Cerebellar cortex (tissue), 1 donor: ENCODE measurements around the gene UTP14C.
"Not testable (repeated sequence)": the region's sequence is repeated elsewhere in the genome, so short reads cannot be mapped to it uniquely, and the experiment has no call there.

Experiments
- DNase-seq: peaks from one replicate; pipeline ENCODE4 v3.0.0-alpha.2; 2015; ENCODE audit warnings: low spot score

Gene UTP14C

GRCh38 chr13:52002361-52002760 is 22.1 kb upstream of the UTP14C start:
- no peak for DNase-seq

DNA sequence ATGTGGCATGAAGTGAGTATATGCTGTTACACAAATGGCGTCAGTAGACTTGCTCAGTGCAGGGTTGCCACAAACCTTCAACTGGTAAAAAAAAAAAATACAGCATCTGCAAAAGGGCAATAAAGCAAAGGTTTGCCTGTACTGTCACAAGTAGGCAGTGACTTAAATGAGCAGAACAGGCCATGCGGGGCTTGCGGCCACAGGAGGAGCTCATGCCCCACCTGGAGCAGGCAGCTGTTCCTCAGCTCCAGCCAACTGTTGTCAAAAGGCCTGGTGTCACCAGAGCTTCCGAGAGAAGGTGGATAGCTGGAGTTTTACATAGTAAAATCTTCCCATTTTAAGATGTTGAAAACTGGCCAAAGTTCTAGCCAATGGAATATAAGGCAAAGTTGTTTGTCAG is 20.9 kb upstream of the UTP14C start:
- DNase-seq: peak; percentile 80

DNA sequence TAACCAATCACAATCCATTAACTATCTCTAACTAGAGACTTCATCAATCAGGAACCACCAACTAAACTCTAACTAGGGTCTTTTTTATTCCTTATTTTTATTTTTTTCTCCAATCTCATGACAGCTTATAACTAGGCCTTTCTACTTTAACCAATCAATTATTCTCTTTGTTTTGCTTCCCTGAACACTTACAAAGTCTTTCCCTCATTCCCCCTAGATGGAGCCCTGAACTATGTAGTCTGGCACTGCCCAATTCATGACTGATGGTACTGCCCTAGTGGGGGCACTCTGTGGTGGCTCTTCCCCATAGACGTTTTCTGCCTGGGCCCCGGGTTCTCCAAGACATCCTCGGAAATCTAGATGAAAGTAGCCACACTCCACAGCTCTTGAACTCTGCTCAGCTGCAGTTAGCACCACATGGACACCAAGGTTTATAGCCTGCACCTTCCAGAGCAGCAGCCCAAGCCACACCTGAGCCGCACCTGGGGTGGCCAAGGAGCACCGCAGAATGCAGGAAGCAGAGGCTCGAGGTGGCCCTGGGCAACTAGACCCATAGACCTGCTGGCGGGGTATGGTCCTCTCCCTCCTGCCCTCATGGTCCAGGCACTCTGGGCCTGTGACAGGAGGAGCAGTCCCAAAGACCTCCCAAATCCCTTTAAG is 19.9 kb upstream of the UTP14C start:
- no peak for DNase-seq

GRCh38 chr13:52005841-52006522 is 18.5 kb upstream of the UTP14C start:
- no peak for DNase-seq

- no peak for DNase-seq
These were observed 17.8 kb upstream of the UTP14C start for GRCh38 chr13:52006523-52007245.

- no peak for DNase-seq
These were observed 14.5 kb upstream of the UTP14C start for GRCh38 chr13:52009946-52010345.

GRCh38 chr13:52010890-52011631 is 13.4 kb upstream of the UTP14C start, which contains the start of gene ATP7B:
Gene ATP7B, minus strand, starts transcription at chr13:52011450. Its CDS starts 113 bp downstream, at chr13:52011337.
- DNase-seq: peak; percentile 31

DNA sequence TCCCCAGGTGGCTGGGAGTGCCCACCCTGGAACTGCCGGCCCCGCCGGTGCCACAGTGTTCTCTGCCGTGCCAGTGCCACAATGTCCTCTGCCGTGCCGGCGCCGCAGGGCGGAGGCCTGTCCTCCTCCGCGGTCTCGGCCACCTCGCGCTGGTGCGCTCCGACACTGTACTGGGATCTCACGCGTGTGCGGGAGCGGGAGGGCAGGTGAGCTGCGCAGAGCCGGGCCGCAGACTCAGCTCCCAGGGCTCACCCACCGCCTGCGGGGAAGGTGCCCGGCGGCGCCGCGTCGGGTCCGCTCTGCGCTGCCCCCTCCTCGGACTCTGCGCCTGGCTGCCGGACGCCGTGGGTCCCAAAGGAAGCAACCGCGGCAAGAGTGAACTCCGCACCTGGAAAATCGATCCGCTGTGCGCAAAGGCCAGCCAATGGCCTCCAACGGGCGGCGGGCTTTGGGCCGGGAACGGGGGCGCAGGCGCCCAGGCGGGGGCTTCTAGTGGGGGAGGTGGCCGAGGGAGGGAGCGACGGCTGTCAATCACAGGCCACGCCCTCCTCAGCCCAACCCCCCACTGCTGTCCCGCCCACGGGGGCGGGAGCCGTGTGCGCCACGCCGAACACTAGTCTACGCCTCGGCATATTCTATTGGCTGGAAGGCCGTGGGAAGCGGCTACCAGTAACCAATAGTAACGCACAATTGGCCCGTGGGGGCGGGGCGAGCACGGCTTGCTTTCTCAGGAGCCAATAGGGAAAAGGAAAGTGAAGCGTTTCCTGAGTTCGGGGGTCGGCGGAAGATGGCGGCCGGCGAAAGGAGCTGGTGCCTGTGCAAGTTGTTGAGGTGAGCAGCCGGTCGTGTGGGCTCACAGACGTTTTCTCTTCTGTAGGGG is 12.6 kb upstream of the UTP14C start, which contains the start of gene ALG11:
ALG11 (plus strand) TSS at position 767 of the 880 bp plus-strand sequence; CDS start at position 788, 21 bp downstream.
- peak; percentile 99 for DNase-seq

GRCh38 chr13:52012512-52012836 is 12.0 kb upstream of the UTP14C start:
- no peak for DNase-seq

- no peak for DNase-seq
These were observed 8.2 kb upstream of the UTP14C start for GRCh38 chr13:52016296-52016695.

DNA sequence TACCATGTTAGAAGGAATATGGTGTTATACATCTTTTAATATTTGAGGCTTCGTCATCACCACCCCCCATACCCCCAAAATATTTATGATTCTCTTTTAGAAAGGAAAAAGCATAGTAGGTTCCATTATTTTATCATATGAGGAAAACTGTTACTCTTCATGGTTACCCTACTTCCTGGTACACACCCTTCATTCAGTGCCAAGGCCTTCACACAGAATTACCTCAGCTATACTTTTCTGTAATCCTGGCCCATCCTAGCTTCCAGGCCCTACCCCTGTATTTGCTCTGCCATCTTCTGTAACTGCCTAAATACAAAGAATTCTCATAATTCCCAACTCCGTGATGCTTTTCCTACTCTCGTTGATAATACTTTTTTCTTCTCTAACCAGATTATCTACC is 4.3 kb upstream of the UTP14C start:
- no peak for DNase-seq

DNA sequence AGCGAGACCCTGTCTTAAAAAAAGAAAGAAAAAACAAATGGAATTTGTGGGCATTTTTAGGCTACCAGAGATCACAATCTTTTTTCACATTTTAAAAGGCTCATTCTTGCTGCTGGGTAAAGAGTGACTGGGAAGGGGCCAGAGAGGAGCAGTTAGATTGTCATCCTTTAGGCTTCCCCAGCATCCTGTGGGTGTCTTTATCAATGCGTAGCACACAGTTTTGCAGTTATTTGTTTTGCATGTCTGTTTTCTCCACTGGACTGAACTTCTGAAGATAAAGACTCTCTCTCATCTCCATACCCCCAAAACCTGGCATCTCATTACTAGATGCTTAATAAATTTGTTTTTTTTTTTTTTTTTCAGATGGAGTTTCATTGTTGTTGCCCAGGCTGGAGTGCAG is 2.1 kb upstream of the UTP14C start:
- DNase-seq: no peak

DNA sequence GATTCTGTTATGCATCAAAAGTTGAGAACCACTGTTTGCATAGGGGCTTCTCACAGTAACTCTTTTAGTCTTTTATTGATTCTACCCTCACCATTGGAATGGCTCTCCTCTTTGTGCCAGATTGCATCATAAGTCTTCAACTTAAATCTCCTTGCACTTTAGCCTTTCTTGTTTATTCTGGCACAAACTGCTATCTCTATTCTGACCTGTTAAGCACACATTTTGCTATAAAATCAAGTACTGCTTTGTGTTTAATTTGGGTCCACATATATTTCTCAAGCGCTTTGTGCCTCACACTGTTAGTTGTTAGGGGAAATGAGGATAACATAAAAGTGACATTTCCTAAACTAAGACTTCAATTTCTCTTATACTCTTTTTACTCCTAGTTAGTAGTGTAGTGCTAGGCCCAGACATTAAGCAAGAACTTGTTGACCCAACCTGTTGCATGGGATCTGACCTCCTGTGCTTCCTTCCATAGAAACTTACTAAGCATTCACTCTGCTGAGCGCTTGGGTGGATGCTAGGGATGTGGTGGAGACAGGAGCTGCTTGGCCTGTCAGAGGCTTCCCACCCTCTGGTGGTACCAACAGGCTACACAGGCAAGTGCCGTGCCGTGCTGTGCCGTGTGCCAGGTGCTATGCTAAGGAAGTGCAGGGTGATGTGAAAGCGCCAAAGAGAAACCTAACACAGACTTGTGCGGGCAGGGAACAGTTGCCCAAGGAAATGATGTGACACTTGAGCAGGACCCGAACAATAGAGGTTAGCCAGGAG is 1.2 kb downstream of the UTP14C start:
- DNase-seq: no peak

- DNase-seq: no peak
These were observed 1.7 kb downstream of the UTP14C start for GRCh38 chr13:52026246-52026626.

- DNase-seq: no peak
These were observed 3.3 kb downstream of the UTP14C start for GRCh38 chr13:52027832-52028231.

- no peak for DNase-seq
These were observed 5.1 kb downstream of the UTP14C start for GRCh38 chr13:52029569-52029968.

GRCh38 chr13:52030401-52030800 is 5.9 kb downstream of the UTP14C start:
- not testable (repeated sequence) for DNase-seq

DNA sequence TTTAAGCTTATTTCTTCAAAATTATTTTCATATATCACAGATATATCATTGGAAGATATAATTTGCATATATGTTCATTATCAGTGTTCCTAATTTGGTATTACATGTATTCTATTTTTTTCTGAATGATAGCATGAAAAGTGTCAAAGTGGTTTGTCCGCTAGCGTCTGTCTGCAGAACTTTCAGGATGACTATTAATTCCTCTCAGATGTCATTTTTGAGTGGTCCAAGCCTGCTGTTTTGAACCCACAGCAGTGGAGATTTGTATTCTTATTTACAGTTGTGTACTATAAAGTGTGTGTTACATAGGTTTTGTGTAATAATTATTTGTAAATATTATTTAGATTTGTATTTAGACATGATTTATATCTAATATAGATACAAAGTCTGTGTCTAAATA is 8.5 kb downstream of the UTP14C start:
- no peak for DNase-seq

DNA sequence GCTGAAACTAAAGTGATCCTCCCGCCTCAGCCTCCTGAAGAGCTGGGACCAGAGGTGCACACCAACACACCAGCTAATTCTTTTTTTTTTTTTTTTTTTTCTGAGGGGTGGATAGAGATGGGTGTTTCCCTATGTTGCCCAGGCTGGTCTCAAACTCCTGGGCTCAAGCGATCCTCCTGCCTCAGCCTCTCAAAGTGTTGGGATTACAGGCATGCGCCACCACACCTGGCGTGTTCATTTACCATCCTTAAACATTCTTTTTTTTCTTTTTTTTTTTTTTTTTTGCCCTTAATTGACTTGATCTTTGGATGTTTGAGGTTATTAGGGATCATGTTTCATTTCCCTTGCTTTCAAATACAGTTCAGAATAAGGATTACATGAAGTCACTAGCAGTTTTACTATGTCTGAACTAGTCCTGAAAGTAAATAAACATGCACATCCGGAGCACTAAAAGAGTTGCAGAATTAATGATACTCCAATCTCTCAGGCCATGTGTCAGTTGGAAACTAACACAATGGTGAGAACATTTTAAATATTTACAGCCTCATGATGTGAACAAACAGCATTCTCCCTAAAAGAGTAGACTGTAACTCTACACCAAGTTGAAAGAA is 10.2 kb downstream of the UTP14C start:
- DNase-seq: no peak

DNA sequence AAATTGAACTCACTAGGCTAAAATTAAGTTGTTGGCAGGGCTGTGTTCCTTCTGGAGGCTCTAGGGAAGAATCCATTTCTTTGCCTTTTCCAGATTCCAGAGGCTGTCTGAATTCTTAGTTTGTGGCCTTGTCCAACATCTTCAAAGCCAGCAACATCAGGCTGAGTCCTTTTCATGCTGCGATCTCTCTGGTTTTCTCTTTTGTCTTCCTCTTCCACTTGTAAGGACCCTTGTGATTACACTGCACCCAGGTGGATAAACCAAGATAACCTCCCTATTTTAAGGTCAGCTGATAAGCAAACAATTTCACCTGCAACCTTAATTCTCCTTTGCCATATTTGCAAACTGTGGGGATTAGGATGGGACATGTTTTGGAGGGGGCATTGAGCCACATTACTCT is 11.5 kb downstream of the UTP14C start:
- DNase-seq: no peak
